GM23338 (cell line): ENCODE results near the gene PDE4B. TPM values are rescaled to one million over a fixed set of nuclear protein-coding genes. Genes with fewer than 3 reads are reported as not detected.

Experiments
- ATAC-seq: fragments of 200-7000 bp; cut with Tn5 transposase; 3 replicates; pipeline ENCODE4 v1.9.1; 2020
- DNase-seq: peaks from one replicate; pipeline ENCODE4 v3.0.0-alpha.2; 2015; ENCODE audit warnings: low spot score
- H2AFZ ChIP-seq: fragments of 200-600 bp; sonication (generic); 2 replicates; pipeline ENCODE4 v1.8.0; 2016; ENCODE audit warnings: antibody characterized with exemption, mild to moderate bottlenecking, moderate library complexity
- H3F3A ChIP-seq: fragments of 200-600 bp; sonication (generic); replicated peaks from 2 replicates; pipeline ENCODE4 v1.8.0; 2017; ENCODE audit warnings: antibody characterized with exemption, mixed run types, low read depth
- H3K27ac ChIP-seq: fragments of 200-600 bp; sonication (generic); 2 replicates; pipeline ENCODE4 v1.6.1; 2016; ENCODE audit warnings: low read depth
- H3K27me3 ChIP-seq: fragments of 200-600 bp; sonication (generic); 2 replicates; pipeline ENCODE4 v1.8.0; 2016; ENCODE audit warnings: mild to moderate bottlenecking, mixed run types, moderate library complexity; ENCODE audit not compliant: insufficient read depth
- H3K36me3 ChIP-seq: fragments of 200-600 bp; sonication (generic); 2 replicates; pipeline ENCODE4 v1.8.0; 2016; ENCODE audit warnings: mild to moderate bottlenecking; ENCODE audit not compliant: insufficient read depth
- H3K4me1 ChIP-seq: fragments of 200-600 bp; sonication (generic); 2 replicates; pipeline ENCODE4 v1.8.0; 2016; ENCODE audit warnings: mild to moderate bottlenecking, moderate library complexity; ENCODE audit not compliant: insufficient read depth
- H3K4me2 ChIP-seq: fragments of 200-600 bp; sonication (generic); 2 replicates; pipeline ENCODE4 v1.7.1; 2017; ENCODE audit warnings: mixed run types
- H3K4me3 ChIP-seq: fragments of 200-600 bp; sonication (generic); 2 replicates; pipeline ENCODE4 v1.6.1; 2016; ENCODE audit warnings: mixed run types
- H3K79me2 ChIP-seq: fragments of 200-600 bp; sonication (generic); replicated peaks from 2 replicates; pipeline ENCODE4 v1.8.0; 2017; ENCODE audit warnings: mild to moderate bottlenecking; ENCODE audit not compliant: insufficient read depth
- H3K9me2 ChIP-seq: fragments of 200-600 bp; sonication (generic); 2 replicates; pipeline ENCODE4 v1.8.0; 2017; ENCODE audit not compliant: insufficient read depth
- H4K20me1 ChIP-seq: fragments of 200-600 bp; sonication (generic); replicated peaks from 2 replicates; pipeline ENCODE4 v1.8.0; 2017; ENCODE audit warnings: mild to moderate bottlenecking; ENCODE audit not compliant: insufficient read depth
- H3K27ac Mint-ChIP-seq: 2 replicates; pipeline ENCODE4 v1.8.0; 2020; ENCODE audit warnings: inconsistent platforms, mild to moderate bottlenecking, moderate library complexity, mixed read lengths
- H3K27me3 Mint-ChIP-seq: 3 replicates; pipeline ENCODE4 v1.8.0; 2022; ENCODE audit warnings: low read depth, mild to moderate bottlenecking, moderate library complexity, mixed read lengths, inconsistent platforms; ENCODE audit not compliant: insufficient read depth, poor library complexity
- H3K36me3 Mint-ChIP-seq: 3 replicates; pipeline ENCODE4 v1.8.0; 2021; ENCODE audit warnings: low read depth, mild to moderate bottlenecking, inconsistent platforms, moderate library complexity, mixed read lengths
- H3K4me1 Mint-ChIP-seq: 3 replicates; pipeline ENCODE4 v1.8.0; 2020; ENCODE audit warnings: mild to moderate bottlenecking, inconsistent platforms, mixed read lengths
- H3K4me3 Mint-ChIP-seq: 3 replicates; pipeline ENCODE4 v1.8.0; 2021; ENCODE audit warnings: moderate library complexity, mild to moderate bottlenecking, inconsistent platforms, mixed read lengths
- H3K9me3 Mint-ChIP-seq: 3 replicates; pipeline ENCODE4 v1.8.0; 2020; ENCODE audit warnings: moderate library complexity, mild to moderate bottlenecking, inconsistent platforms, mixed read lengths
- CREB1 ChIP-seq: fragments of 250-450 bp; sonication (Bioruptor Pico); IDR thresholded peaks from 2 replicates; pipeline ENCODE4 v1.5.0; 2020; ENCODE audit warnings: low read depth, mild to moderate bottlenecking, moderate library complexity
- CTCF ChIP-seq, 2 experiments: fragments of 200-600 bp in 1 of 2; sonication (generic) in 1 of 2; conservative IDR thresholded peaks; 2 replicates each; pipeline versions ENCODE4 v1.5.1 to v1.6.1; 2016 to 2017; ENCODE audit warnings: antibody characterized with exemption in 2 of 2, low read depth in 2 of 2, mild to moderate bottlenecking in 2 of 2, moderate library complexity in 1 of 2
- ETS1 ChIP-seq: IDR thresholded peaks from 2 replicates; pipeline ENCODE4 v1.6.1; 2016; ENCODE audit warnings: antibody characterized with exemption
- EZH2 ChIP-seq: fragments of 200-600 bp; sonication (generic); IDR thresholded peaks from one replicate; pipeline ENCODE4 v1.8.0; 2017; ENCODE audit warnings: antibody characterized with exemption, mild to moderate bottlenecking, low read depth; ENCODE audit not compliant: unreplicated experiment
- EZH2phosphoT487 ChIP-seq: fragments of 200-600 bp; sonication (generic); IDR thresholded peaks from one replicate; pipeline ENCODE4 v1.8.1; 2018; ENCODE audit warnings: antibody characterized with exemption; ENCODE audit not compliant: unreplicated experiment
- JUNB ChIP-seq: IDR thresholded peaks from one replicate; pipeline ENCODE4 v1.6.1; 2016; ENCODE audit warnings: antibody characterized with exemption; ENCODE audit not compliant: unreplicated experiment
- NANOG ChIP-seq: IDR thresholded peaks from 2 replicates; pipeline ENCODE4 v1.6.1; 2016; ENCODE audit warnings: antibody characterized with exemption, borderline replicate concordance
- POLR2AphosphoS5 ChIP-seq: IDR thresholded peaks from 2 replicates; pipeline ENCODE4 v1.6.1; 2016; ENCODE audit warnings: antibody characterized with exemption, low read depth
- STAT1 ChIP-seq: IDR thresholded peaks from one replicate; pipeline ENCODE4 v1.6.1; 2016; ENCODE audit warnings: antibody characterized with exemption; ENCODE audit not compliant: unreplicated experiment
- ZNF114 ChIP-seq: fragments of 250-450 bp; sonication (Bioruptor Pico); IDR thresholded peaks from 2 replicates; pipeline ENCODE4 v1.5.0; 2020; ENCODE audit warnings: mild to moderate bottlenecking, moderate library complexity
- ZNF331 ChIP-seq: fragments of 250-450 bp; sonication (Bioruptor Pico); IDR thresholded peaks from 2 replicates; pipeline ENCODE4 v1.5.0; 2020; ENCODE audit warnings: low read depth, mild to moderate bottlenecking, moderate library complexity
- polyA plus RNA-seq: library from polyadenylated mRNA; unstranded; fragments of >200 nt; fragmentation: Nextera tagmentation; extraction: Ambion mirVana; gene quantifications from 2 replicates; pipeline ENCODE4 v1.2.1, GENCODE V29; 2016
- total RNA-seq: library from RNA; depleted of rRNA; stranded (reverse); fragments of >200 nt; shearing (Covaris generic); gene quantifications from 2 replicates; pipeline ENCODE4 v1.2.3, GENCODE V29; 2014
- TF ChIP-seq, protein P1 (sequence below): fragments of 250-450 bp; sonication (Bioruptor Pico); IDR thresholded peaks from 2 replicates; pipeline ENCODE4 v1.5.0; 2020; ENCODE audit warnings: mild to moderate bottlenecking, moderate library complexity
- TF ChIP-seq, protein P2 (sequence below): IDR thresholded peaks from one replicate; pipeline ENCODE4 v1.6.1; 2018; ENCODE audit warnings: antibody characterized with exemption; ENCODE audit not compliant: unreplicated experiment

Gene PDE4B
- total and polyA plus RNA-seq, 2 experiments from 2014 or later: 14.0 to 25.6 TPM

DNA sequence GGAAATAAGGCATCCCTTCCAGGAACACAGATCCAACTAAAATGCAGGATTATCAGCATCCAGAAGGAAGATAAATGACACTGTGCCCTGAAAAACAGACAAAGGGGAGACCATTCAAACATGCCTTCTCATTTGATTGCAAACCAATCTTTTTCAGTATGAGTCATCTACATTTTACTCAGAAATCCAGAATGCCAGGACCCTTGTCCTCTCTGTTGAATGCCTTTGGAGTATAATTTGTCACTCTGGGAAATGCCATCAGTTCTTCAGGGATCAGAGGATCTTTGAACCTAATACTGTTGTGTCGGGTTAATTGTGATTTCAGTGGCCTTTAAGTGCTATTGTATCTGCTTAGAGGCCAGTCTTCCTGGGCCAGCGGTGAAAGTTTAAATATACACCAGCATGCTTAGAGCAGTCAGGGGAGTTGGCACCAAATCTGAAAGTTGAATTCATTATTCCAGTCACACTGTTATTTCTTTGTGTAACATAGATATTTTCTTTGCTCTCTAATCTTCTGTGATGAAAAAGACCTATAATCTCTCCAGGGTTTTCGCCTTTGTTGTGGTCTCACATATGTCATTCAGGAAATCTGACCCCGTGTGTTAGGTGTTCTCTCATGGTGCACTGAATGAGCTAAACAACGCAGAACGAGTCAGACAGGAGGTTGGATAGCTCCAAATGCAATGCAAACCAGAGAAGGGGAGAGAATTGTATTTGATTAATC, 376.4 kb downstream of the PDE4B start:
- no peak overlapping the region for H3K27ac ChIP-seq
- no peak for ATAC-seq

More for the DNA sequence above, 376.4 kb downstream of the PDE4B start:
- no peaks in the 10 kb centered on the region; the same call in 1 of the 3 replicates for H3K4me1 Mint-ChIP-seq
- H3K9me3 Mint-ChIP-seq: no peaks in the 10 kb centered on the region
- Histone ChIP-seq H3K27me3 (no peaks in the 10 kb centered on the region), H3K4me2 (no peak overlapping the region), H3K79me2 (no peaks in the 10 kb centered on the region), H3F3A (no peaks in the 10 kb centered on the region), H3K4me1 (no peaks in the 10 kb centered on the region), H2AFZ (peak overlapping the region; percentile 39; the same call in 1 of the 2 replicates), H3K9me2 (no peaks in the 10 kb centered on the region), H3K4me3 (no peak overlapping the region), H3K36me3 (no peaks in the 10 kb centered on the region), H4K20me1 (no peaks in the 10 kb centered on the region)
- no peaks in the 10 kb centered on the region for H3K36me3 Mint-ChIP-seq
- no peak overlapping the region for H3K4me3 Mint-ChIP-seq
- TF ChIP-seq CTCF (conservative IDR thresholded peaks at IDR 0.05; ENCODE audit: low read depth in 2 of 2) (no peak), EZH2 (no peak), POLR2AphosphoS5 (no peak), ZNF331 (CRISPR knock-in tag) (no peak), STAT1 (no peak), ZNF114 (CRISPR knock-in tag) (no peak), NANOG (no peak), CREB1 (CRISPR knock-in tag) (no peak), EZH2phosphoT487 (no peak), JUNB (no peak), ETS1 (no peak)
- TF ChIP-seq, protein P1, sequence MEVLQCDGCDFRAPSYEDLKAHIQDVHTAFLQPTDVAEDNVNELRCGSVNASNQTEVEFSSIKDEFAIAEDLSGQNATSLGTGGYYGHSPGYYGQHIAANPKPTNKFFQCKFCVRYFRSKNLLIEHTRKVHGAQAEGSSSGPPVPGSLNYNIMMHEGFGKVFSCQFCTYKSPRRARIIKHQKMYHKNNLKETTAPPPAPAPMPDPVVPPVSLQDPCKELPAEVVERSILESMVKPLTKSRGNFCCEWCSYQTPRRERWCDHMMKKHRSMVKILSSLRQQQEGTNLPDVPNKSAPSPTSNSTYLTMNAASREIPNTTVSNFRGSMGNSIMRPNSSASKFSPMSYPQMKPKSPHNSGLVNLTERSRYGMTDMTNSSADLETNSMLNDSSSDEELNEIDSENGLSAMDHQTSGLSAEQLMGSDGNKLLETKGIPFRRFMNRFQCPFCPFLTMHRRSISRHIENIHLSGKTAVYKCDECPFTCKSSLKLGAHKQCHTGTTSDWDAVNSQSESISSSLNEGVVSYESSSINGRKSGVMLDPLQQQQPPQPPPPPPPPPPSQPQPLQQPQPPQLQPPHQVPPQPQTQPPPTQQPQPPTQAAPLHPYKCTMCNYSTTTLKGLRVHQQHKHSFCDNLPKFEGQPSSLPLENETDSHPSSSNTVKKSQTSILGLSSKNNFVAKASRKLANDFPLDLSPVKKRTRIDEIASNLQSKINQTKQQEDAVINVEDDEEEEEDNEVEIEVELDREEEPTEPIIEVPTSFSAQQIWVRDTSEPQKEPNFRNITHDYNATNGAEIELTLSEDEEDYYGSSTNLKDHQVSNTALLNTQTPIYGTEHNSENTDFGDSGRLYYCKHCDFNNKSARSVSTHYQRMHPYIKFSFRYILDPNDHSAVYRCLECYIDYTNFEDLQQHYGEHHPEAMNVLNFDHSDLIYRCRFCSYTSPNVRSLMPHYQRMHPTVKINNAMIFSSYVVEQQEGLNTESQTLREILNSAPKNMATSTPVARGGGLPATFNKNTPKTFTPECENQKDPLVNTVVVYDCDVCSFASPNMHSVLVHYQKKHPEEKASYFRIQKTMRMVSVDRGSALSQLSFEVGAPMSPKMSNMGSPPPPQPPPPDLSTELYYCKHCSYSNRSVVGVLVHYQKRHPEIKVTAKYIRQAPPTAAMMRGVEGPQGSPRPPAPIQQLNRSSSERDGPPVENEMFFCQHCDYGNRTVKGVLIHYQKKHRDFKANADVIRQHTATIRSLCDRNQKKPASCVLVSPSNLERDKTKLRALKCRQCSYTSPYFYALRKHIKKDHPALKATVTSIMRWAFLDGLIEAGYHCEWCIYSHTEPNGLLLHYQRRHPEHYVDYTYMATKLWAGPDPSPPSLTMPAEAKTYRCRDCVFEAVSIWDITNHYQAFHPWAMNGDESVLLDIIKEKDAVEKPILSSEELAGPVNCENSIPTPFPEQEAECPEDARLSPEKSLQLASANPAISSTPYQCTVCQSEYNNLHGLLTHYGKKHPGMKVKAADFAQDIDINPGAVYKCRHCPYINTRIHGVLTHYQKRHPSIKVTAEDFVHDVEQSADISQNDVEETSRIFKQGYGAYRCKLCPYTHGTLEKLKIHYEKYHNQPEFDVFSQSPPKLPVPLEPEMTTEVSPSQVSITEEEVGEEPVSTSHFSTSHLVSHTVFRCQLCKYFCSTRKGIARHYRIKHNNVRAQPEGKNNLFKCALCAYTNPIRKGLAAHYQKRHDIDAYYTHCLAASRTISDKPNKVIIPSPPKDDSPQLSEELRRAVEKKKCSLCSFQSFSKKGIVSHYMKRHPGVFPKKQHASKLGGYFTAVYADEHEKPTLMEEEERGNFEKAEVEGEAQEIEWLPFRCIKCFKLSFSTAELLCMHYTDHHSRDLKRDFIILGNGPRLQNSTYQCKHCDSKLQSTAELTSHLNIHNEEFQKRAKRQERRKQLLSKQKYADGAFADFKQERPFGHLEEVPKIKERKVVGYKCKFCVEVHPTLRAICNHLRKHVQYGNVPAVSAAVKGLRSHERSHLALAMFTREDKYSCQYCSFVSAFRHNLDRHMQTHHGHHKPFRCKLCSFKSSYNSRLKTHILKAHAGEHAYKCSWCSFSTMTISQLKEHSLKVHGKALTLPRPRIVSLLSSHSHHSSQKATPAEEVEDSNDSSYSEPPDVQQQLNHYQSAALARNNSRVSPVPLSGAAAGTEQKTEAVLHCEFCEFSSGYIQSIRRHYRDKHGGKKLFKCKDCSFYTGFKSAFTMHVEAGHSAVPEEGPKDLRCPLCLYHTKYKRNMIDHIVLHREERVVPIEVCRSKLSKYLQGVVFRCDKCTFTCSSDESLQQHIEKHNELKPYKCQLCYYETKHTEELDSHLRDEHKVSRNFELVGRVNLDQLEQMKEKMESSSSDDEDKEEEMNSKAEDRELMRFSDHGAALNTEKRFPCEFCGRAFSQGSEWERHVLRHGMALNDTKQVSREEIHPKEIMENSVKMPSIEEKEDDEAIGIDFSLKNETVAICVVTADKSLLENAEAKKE (CRISPR knock-in tag): no peak
- TF ChIP-seq, protein P2, sequence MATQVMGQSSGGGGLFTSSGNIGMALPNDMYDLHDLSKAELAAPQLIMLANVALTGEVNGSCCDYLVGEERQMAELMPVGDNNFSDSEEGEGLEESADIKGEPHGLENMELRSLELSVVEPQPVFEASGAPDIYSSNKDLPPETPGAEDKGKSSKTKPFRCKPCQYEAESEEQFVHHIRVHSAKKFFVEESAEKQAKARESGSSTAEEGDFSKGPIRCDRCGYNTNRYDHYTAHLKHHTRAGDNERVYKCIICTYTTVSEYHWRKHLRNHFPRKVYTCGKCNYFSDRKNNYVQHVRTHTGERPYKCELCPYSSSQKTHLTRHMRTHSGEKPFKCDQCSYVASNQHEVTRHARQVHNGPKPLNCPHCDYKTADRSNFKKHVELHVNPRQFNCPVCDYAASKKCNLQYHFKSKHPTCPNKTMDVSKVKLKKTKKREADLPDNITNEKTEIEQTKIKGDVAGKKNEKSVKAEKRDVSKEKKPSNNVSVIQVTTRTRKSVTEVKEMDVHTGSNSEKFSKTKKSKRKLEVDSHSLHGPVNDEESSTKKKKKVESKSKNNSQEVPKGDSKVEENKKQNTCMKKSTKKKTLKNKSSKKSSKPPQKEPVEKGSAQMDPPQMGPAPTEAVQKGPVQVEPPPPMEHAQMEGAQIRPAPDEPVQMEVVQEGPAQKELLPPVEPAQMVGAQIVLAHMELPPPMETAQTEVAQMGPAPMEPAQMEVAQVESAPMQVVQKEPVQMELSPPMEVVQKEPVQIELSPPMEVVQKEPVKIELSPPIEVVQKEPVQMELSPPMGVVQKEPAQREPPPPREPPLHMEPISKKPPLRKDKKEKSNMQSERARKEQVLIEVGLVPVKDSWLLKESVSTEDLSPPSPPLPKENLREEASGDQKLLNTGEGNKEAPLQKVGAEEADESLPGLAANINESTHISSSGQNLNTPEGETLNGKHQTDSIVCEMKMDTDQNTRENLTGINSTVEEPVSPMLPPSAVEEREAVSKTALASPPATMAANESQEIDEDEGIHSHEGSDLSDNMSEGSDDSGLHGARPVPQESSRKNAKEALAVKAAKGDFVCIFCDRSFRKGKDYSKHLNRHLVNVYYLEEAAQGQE: no peak
- no peak overlapping the region for H3K27ac Mint-ChIP-seq
- H3K27me3 Mint-ChIP-seq: no peaks in the 10 kb centered on the region
- DNase-seq: peak; percentile 5
